ENCODE results near the gene F5.

- TF ChIP-seq ZNF274 (IDR thresholded peaks at IDR 0.05; ENCODE audit: borderline replicate concordance, low read depth, low read length) = no peak
- TF ChIP-seq REST (IDR thresholded peaks at IDR 0.05; ENCODE audit: borderline replicate concordance) = no peak
- no peak for TF ChIP-seq REST (CRISPR knock-in tag; IDR thresholded peaks at IDR 0.05; ENCODE audit: low read depth)
- TF ChIP-seq ETV1 (tag; conservative IDR thresholded peaks at IDR 0.05; ENCODE audit: low read depth) = peak; percentile 72
These were observed 24.6 kb upstream of the F5 start for GRCh38 chr1:169610858-169611257.
